SK-N-SH treated with all-trans-retinoic acid at 6 μM for 48 hours (cell line): ENCODE measurements around the gene CNOT10.

ENCODE experiments used
- ATAC-seq: fragments of 200-7000 bp; cut with Tn5 transposase; 3 replicates; pipeline ENCODE4 v1.9.1; 2020; ENCODE audit warnings: mild to moderate bottlenecking, moderate library complexity
- ARNTL ChIP-seq: fragments of 450-650 bp; formaldehyde crosslinking; IDR thresholded peaks from 2 replicates; pipeline ENCODE4 v1.5.0; 2020; ENCODE audit warnings: low read depth, mild to moderate bottlenecking, moderate library complexity, borderline replicate concordance
- BACH2 ChIP-seq: fragments of 250-450 bp; sonication (Bioruptor Pico); IDR thresholded peaks from 2 replicates; pipeline ENCODE4 v1.9.0; 2021; ENCODE audit warnings: mild to moderate bottlenecking, borderline replicate concordance
- CREB5 ChIP-seq: fragments of 250-450 bp; sonication (Bioruptor Pico); IDR thresholded peaks from 2 replicates; pipeline ENCODE4 v1.5.1; 2020; ENCODE audit warnings: low read depth, mild to moderate bottlenecking, moderate library complexity
- CSDC2 ChIP-seq: fragments of 250-450 bp; sonication (Bioruptor Pico); IDR thresholded peaks from 2 replicates; pipeline ENCODE4 v1.5.0; 2020; ENCODE audit warnings: mild to moderate bottlenecking, moderate library complexity
- CSRNP3 ChIP-seq: fragments of 250-450 bp; sonication (Bioruptor Pico); IDR thresholded peaks from 2 replicates; pipeline ENCODE4 v1.5.1; 2021; ENCODE audit warnings: mild to moderate bottlenecking, moderate library complexity
- ESRRG ChIP-seq: fragments of 250-450 bp; sonication (Bioruptor Pico); IDR thresholded peaks from 2 replicates; pipeline ENCODE4 v1.6.1; 2021; ENCODE audit warnings: mild to moderate bottlenecking
- GLIS3 ChIP-seq: fragments of 250-450 bp; sonication (Bioruptor Pico); IDR thresholded peaks from 2 replicates; pipeline ENCODE4 v1.5.0; 2020; ENCODE audit warnings: mild to moderate bottlenecking, moderate library complexity
- ISL1 ChIP-seq: fragments of 250-450 bp; sonication (Bioruptor Pico); IDR thresholded peaks from 2 replicates; pipeline ENCODE4 v2.1.2; 2022; ENCODE audit warnings: mild to moderate bottlenecking, moderate library complexity
- OSR1 ChIP-seq: fragments of 250-450 bp; sonication (Bioruptor Pico); IDR thresholded peaks from 2 replicates; pipeline ENCODE4 v1.8.0; 2022; ENCODE audit warnings: moderate library complexity, mild to moderate bottlenecking, inconsistent platforms
- PATZ1 ChIP-seq: fragments of 250-450 bp; sonication (Bioruptor Pico); IDR thresholded peaks from 2 replicates; pipeline ENCODE4 v1.8.0; 2020; ENCODE audit warnings: mild to moderate bottlenecking, moderate library complexity, borderline replicate concordance
- POU6F1 ChIP-seq: fragments of 250-450 bp; sonication (Bioruptor Pico); IDR thresholded peaks from 2 replicates; pipeline ENCODE4 v1.8.0; 2021; ENCODE audit warnings: low read depth, mild to moderate bottlenecking, moderate library complexity, borderline replicate concordance
- PPARA ChIP-seq: fragments of 250-450 bp; sonication (Bioruptor Pico); IDR thresholded peaks from 2 replicates; pipeline ENCODE4 v1.5.0; 2020; ENCODE audit warnings: mild to moderate bottlenecking, borderline replicate concordance
- RARB ChIP-seq: fragments of 250-450 bp; sonication (Bioruptor Pico); IDR thresholded peaks from 2 replicates; pipeline ENCODE4 v1.8.0; 2021; ENCODE audit warnings: mild to moderate bottlenecking, moderate library complexity
- TCF4 ChIP-seq: fragments of 250-450 bp; sonication (Bioruptor Pico); IDR thresholded peaks from 2 replicates; pipeline ENCODE4 v1.8.0; 2021; ENCODE audit warnings: mild to moderate bottlenecking, moderate library complexity, borderline replicate concordance
- TOX ChIP-seq: fragments of 250-450 bp; sonication (Bioruptor Pico); IDR thresholded peaks from 2 replicates; pipeline ENCODE4 v1.8.0; 2021; ENCODE audit warnings: mild to moderate bottlenecking, moderate library complexity, borderline replicate concordance
- TSHZ2 ChIP-seq: fragments of 250-450 bp; sonication (Bioruptor Pico); IDR thresholded peaks from 2 replicates; pipeline ENCODE4 v1.5.0; 2020; ENCODE audit warnings: mild to moderate bottlenecking, moderate library complexity
- ZC3H10 ChIP-seq: fragments of 250-450 bp; sonication (Bioruptor Pico); IDR thresholded peaks from 2 replicates; pipeline ENCODE4 v1.5.1; 2021; ENCODE audit warnings: mild to moderate bottlenecking, moderate library complexity
- ZFP30 ChIP-seq: fragments of 450-650 bp; formaldehyde crosslinking; IDR thresholded peaks from 2 replicates; pipeline ENCODE4 v1.5.0; 2022; ENCODE audit warnings: mild to moderate bottlenecking, moderate library complexity
- ZNF565 ChIP-seq: fragments of 450-650 bp; formaldehyde crosslinking; conservative IDR thresholded peaks from 2 replicates; pipeline ENCODE4 v1.5.0; 2020; ENCODE audit warnings: low read depth, mild to moderate bottlenecking, moderate library complexity
- ZNF70 ChIP-seq: fragments of 450-650 bp; formaldehyde crosslinking; IDR thresholded peaks from 2 replicates; pipeline ENCODE4 v1.5.0; 2020; ENCODE audit warnings: mild to moderate bottlenecking, moderate library complexity
- ZNF8 ChIP-seq: fragments of 450-650 bp; formaldehyde crosslinking; IDR thresholded peaks from 2 replicates; pipeline ENCODE4 v1.5.0; 2020; ENCODE audit warnings: mild to moderate bottlenecking, moderate library complexity

Gene CNOT10

GRCh38 chr3:32757618-32758374 lies 72.8 kb downstream of the CNOT10 start:
- TF ChIP-seq ESRRG: no peak
- no peak for TF ChIP-seq TSHZ2 (CRISPR knock-in tag)
- no peak for TF ChIP-seq BACH2
- no peak for TF ChIP-seq ZC3H10
- TF ChIP-seq OSR1 (CRISPR knock-in tag): no peak
- no peak for TF ChIP-seq GLIS3 (CRISPR knock-in tag)
- no peak for TF ChIP-seq TOX (CRISPR knock-in tag)
- TF ChIP-seq ZNF70: no peak
- TF ChIP-seq CREB5 (CRISPR knock-in tag): no peak
- no peak for TF ChIP-seq PPARA (CRISPR knock-in tag)
- no peak for TF ChIP-seq ZNF565 (CRISPR knock-in tag)
- TF ChIP-seq TCF4 (CRISPR knock-in tag): no peak
- TF ChIP-seq PATZ1 (CRISPR knock-in tag): no peak
- no peak for TF ChIP-seq ZFP30
- no peak for TF ChIP-seq ZNF8 (CRISPR knock-in tag)
- no peak for TF ChIP-seq CSRNP3 (CRISPR knock-in tag)
- no peak for TF ChIP-seq RARB (CRISPR knock-in tag)
- TF ChIP-seq POU6F1 (CRISPR knock-in tag): no peak
- TF ChIP-seq ISL1 (CRISPR knock-in tag): no peak
- no peak for ATAC-seq

- no peak for TF ChIP-seq ZFP30
- no peak for TF ChIP-seq OSR1 (CRISPR knock-in tag)
- no peak for TF ChIP-seq ISL1 (CRISPR knock-in tag)
- no peak for TF ChIP-seq ARNTL (CRISPR knock-in tag)
- TF ChIP-seq TSHZ2 (CRISPR knock-in tag): no peak
- no peak for TF ChIP-seq TOX (CRISPR knock-in tag)
- TF ChIP-seq TCF4 (CRISPR knock-in tag): no peak
- TF ChIP-seq POU6F1 (CRISPR knock-in tag): no peak
- no peak for TF ChIP-seq CSDC2 (CRISPR knock-in tag)
- TF ChIP-seq, all 23 proteins: peak for 0
- no peak for ATAC-seq
Observed at GRCh38 chr3:32758375-32758753, 73.4 kb downstream of the CNOT10 start.
